ENCODE results near the gene SOX3. TPM values are rescaled to one million over a fixed set of nuclear protein-coding genes. Genes with fewer than 3 reads are reported as not detected.

Gene SOX3
- total RNA-seq, 2 donors from 2014 or later = 10.5 TPM; not detected in 1

DNA sequence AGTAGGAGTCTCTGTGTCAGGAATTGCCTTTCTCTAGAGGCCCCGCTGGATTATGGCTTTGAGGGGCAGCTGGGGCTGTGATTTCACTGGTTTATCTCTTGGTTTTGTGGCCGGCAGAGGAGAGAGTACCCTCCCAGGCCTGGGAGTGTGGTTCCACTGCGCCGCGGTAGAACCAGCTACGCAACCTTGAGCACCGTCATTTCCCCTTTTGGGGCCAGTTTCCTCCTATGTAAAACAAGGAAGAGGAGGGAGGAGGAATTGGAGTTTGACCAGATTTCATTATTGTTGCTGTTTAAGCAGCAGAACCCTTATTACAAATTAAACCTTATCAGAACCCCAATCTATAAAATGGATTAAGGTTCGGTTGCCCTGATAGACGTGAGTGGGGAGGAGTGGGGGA is 4.4 kb downstream of the SOX3 start:
- intact Hi-C loops (cut with DNase I) = no loop called here
- Histone ChIP-seq H3K27ac (no peak overlapping the region), H3K27me3 (replicated peaks; ENCODE audit: insufficient read depth) (no peaks in the 10 kb centered on the region), H3K36me3 (no peaks in the 10 kb centered on the region), H3K4me3 (no peak overlapping the region), H3K4me1 (replicated peaks) (no peaks in the 10 kb centered on the region), H3K9me3 (no peaks in the 10 kb centered on the region)
- WGBS = 10% methylated on average over 4 of the region's 9 CpGs
- TF ChIP-seq POLR2A (IDR thresholded peaks at IDR 0.05) (no peak), POLR2AphosphoS5 (IDR thresholded peaks at IDR 0.05) (no peak)
- TF ChIP-seq, protein P1, sequence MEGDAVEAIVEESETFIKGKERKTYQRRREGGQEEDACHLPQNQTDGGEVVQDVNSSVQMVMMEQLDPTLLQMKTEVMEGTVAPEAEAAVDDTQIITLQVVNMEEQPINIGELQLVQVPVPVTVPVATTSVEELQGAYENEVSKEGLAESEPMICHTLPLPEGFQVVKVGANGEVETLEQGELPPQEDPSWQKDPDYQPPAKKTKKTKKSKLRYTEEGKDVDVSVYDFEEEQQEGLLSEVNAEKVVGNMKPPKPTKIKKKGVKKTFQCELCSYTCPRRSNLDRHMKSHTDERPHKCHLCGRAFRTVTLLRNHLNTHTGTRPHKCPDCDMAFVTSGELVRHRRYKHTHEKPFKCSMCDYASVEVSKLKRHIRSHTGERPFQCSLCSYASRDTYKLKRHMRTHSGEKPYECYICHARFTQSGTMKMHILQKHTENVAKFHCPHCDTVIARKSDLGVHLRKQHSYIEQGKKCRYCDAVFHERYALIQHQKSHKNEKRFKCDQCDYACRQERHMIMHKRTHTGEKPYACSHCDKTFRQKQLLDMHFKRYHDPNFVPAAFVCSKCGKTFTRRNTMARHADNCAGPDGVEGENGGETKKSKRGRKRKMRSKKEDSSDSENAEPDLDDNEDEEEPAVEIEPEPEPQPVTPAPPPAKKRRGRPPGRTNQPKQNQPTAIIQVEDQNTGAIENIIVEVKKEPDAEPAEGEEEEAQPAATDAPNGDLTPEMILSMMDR (IDR thresholded peaks at IDR 0.05) = no peak
- DNase-seq (ENCODE audit: low spot score) = no peak

DNA sequence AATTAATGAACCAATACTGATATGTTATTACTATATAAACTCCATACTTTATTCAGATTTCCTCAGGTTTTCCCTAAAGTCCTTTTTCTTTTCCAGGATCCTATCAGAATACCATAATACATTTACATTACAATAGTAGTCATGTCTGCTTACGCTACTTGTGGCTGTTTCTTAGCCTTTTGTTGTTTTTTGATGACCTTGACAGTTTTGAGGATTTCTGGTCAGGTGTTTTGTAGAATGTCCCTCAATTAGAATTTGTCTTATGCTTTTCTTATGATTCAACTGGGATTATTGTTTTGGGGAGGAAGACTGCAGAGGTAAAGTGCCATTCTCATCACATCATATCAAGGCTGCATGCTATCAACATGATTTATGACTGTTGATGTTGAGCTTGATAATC is 9.1 kb downstream of the SOX3 start:
- H3K36me3 ChIP-seq = no peaks in the 10 kb centered on the region
- H3K27ac ChIP-seq = no peak overlapping the region
- no peaks in the 10 kb centered on the region for H3K9me3 ChIP-seq
- WGBS = 93% methylated on average over 1 of the region's 1 CpG
- TF ChIP-seq POLR2A (IDR thresholded peaks at IDR 0.05) (no peak), POLR2AphosphoS5 (IDR thresholded peaks at IDR 0.05) (no peak)
- TF ChIP-seq, protein P1 (IDR thresholded peaks at IDR 0.05) = no peak
- intact Hi-C loops (cut with DNase I) = no loop called here
- no peak for DNase-seq (ENCODE audit: low spot score)
- no peaks in the 10 kb centered on the region for H3K4me1 ChIP-seq (replicated peaks)
- no peak overlapping the region for H3K4me3 ChIP-seq
- no peaks in the 10 kb centered on the region for H3K27me3 ChIP-seq (replicated peaks; ENCODE audit: insufficient read depth)

DNA sequence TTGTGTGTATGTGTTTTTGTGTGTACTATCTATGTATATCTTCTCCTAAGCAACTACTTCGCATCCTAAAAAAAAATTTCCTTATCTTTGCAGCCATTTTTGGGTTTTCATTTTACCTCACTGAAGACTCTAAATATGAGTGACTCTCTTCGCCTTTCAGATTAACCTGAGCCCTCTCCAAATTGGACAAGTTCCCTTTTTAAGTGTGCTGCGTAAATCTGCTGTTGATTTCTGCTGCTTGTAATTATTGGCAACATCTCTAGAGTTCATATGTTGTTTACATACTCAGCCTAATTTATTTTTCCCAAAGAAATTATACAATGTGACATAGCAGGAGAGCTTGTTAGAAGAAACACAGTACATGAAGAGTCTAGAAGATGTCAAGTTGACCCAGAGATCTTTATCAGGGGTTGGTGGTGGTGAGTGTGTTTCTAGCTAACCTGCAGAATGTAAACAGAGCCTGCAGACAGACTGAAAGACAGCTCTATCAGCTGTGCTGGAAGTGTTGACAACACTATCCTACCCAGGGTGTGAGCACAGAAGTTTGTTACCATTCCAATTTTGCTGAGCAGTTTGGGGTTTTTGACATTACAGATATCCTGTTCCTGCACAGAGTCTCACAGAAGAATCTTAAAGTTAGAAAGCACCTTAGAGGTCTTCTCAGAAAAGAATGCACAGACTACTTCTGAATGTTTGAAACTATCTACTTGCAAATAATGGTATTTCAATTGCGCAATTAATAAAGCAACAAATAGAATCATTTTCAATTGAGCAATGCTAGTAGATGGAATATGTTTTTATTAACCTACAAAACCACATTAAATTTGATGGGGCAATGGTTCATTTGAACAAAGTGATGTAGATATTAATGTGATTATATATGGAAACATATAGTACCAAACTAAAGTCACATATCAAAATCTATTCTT is 12.5 kb downstream of the SOX3 start:
- no peaks in the 10 kb centered on the region for H3K4me1 ChIP-seq (replicated peaks)
- DNase-seq (ENCODE audit: low spot score) = no peak
- H3K27me3 ChIP-seq (replicated peaks; ENCODE audit: insufficient read depth) = no peaks in the 10 kb centered on the region
- intact Hi-C loops (cut with DNase I) = no loop called here
- TF ChIP-seq, protein P1 (IDR thresholded peaks at IDR 0.05) = no peak
- TF ChIP-seq POLR2AphosphoS5 (IDR thresholded peaks at IDR 0.05) (no peak), POLR2A (IDR thresholded peaks at IDR 0.05) (no peak)
- no peaks in the 10 kb centered on the region for H3K9me3 ChIP-seq
- H3K4me3 ChIP-seq = no peak overlapping the region
- H3K27ac ChIP-seq = no peak overlapping the region
- H3K36me3 ChIP-seq = no peaks in the 10 kb centered on the region
- WGBS = 80% methylated on average over 4 of the region's 4 CpGs

DNA sequence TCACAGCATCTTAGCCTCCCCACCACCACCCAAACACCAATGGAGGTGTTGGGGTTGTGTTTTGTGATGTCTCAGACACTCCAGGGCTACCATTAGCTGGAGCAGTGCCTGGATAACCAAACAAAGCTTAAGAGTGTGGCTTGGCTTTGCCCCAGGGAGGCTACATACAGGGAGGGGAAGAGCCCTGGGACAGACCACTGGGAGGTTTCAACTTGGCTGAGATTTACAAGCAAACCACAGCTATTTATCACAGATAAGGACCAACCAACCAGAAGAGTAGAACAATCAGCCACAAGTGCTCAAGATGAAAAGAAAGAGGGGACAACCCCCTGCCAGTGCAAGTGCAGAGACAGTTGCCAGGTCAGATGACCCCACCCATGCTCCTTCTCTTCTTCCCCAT is 24.1 kb downstream of the SOX3 start:
- H3K4me3 ChIP-seq = no peak overlapping the region
- H3K27ac ChIP-seq = no peak overlapping the region
- no peaks in the 10 kb centered on the region for H3K9me3 ChIP-seq
- H3K4me1 ChIP-seq (replicated peaks) = no peaks in the 10 kb centered on the region
- intact Hi-C loops (cut with DNase I) = no loop called here
- H3K36me3 ChIP-seq = no peaks in the 10 kb centered on the region
- no peak for TF ChIP-seq POLR2AphosphoS5 (IDR thresholded peaks at IDR 0.05)
- no peak for TF ChIP-seq POLR2A (IDR thresholded peaks at IDR 0.05)
- TF ChIP-seq, protein P1 (IDR thresholded peaks at IDR 0.05) = no peak
- no peak for DNase-seq (ENCODE audit: low spot score)
- no peaks in the 10 kb centered on the region for H3K27me3 ChIP-seq (replicated peaks; ENCODE audit: insufficient read depth)

DNA sequence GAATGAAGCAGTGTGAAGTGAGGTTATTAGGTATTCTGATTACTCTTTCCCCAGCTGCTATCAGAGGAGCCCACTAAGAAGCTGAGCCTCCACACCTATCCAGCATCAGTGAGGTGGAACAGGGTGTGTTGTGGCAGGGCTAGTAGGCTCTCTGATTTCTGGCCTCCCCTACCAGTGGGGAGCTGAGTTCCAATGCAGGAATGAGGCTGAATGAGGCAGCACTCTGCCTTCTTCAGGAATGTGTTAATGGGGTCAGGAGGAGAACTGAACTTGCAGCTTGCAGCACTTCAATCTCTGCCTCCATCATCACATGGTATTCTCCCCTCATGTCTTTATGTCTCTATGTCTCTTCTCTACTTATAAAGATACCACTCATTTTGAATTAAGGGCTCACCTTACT is 26.9 kb downstream of the SOX3 start:
- intact Hi-C loops (cut with DNase I) = no loop called here

More for the DNA sequence above, 26.9 kb downstream of the SOX3 start:
- H3K27me3 ChIP-seq (replicated peaks; ENCODE audit: insufficient read depth) = no peaks in the 10 kb centered on the region
- no peak overlapping the region for H3K27ac ChIP-seq
- no peaks in the 10 kb centered on the region for H3K36me3 ChIP-seq
- DNase-seq (ENCODE audit: low spot score) = no peak
- H3K4me1 ChIP-seq (replicated peaks) = no peaks in the 10 kb centered on the region
- TF ChIP-seq POLR2A (IDR thresholded peaks at IDR 0.05) (no peak), POLR2AphosphoS5 (IDR thresholded peaks at IDR 0.05) (no peak)
- TF ChIP-seq, protein P1 (IDR thresholded peaks at IDR 0.05) = no peak
- H3K4me3 ChIP-seq = no peak overlapping the region
- H3K9me3 ChIP-seq = no peaks in the 10 kb centered on the region

Measured in prostate gland (tissue), 2 donors.